LNCAP (cell line): Measurements from ENCODE around the gene STIMATE.

ENCODE experiments used
- CTCF ChIP-seq: fragments of 450-650 bp; IDR thresholded peaks from 2 replicates; pipeline ENCODE4 v1.5.1; 2017; ENCODE audit warnings: mild to moderate bottlenecking

Gene STIMATE

DNA sequence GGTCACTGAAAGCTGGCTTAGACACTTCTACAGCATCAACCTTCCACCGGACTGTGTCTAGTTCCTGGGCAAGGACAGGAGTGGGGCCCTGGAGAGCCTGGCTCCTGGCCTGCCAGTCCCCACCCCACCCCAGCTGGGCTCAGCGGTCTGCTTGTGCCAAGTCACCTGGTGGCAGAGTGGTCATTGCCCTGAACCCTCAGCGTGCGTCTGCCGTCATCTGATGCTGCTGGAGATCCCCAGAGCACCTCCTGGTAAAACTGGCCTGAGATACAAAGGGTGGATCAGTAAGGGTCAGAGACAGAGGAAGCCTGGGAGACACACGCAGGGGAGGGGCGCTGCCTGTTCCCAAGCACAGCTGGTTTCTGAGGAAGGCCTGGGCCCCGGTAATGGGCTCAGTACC is 83.5 kb downstream of the STIMATE start:
- no peak for TF ChIP-seq CTCF

DNA sequence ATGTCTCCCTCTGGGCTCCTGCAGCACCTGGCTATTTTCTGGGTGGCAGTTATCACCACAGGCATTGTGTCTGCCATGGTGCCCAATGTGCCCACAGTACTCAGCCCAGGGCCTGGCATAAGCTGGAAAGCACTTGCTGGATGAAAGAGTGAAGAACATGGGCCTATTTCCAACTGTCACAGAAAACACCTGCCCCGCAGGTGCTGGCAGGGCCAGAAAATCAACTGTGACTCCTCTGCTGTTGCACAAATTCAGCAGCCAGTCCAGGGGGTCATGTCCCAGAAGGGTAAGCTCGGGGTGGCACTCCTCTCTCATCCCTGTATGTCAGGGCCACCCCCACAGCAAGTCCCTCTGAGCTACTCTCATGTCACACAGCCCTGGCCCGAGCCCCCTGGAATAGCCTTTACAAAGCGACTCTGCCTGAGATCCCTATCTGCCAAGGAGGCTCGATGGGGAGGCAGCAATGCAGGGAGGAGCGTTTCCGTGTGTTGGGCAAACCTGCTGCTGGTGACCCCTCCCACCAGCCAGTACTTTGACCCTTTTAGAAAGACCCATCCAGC is 85.8 kb downstream of the STIMATE start:
- TF ChIP-seq CTCF = no peak

DNA sequence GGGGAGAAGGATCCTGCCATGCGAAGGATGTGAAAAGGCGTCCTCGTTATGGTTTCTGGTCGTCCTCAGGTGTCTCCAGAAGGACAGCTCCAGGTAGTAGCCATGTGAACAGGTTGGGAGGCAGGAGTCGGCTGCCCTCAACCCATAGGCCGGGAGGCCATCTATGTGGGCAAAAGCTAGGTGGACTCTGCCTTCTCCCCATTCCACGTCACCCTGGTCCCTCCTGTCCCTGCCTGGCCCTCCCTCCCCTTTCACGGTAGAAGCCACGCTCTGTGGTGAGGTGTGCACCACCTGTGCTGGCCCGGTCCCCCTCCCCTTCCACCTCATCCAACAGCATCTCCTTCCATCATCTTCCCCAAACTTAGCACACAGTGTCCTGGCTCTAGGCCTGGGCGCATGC is 86.4 kb downstream of the STIMATE start:
- no peak for TF ChIP-seq CTCF

DNA sequence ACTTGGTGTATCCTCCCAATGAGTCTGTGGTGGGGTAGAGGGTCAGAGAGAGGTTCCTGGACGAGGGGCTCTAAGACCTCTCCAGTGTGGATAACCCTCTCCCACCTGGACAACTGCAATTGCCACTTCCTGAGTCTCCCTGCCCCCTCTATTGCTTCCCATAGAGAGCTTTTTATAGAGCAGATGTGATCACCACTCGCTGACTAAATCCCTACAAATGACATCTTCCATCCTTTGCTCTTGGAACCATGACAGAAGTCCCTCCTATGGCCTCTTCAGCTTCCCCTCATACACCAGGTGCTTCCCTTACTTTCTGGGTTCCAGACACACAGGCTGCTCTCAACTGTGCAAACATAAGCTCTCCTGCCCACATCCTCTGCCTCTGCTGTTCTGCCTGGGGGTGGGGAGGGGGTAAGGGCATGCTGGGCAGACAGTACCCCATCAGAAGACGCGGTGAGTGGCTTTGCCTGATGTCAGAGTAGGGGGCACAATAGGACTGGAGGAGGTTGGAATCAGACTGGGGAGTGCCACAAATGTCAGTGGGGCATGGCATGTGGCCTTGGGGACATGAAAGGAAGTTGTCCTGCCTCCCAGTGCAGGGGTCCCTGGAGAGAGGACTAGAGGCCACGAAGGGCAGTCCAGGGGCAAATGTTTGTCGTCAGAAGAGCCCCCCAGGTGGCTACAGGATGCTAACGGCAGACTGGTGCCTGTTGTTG is 87.5 kb downstream of the STIMATE start:
- TF ChIP-seq CTCF = no peak

DNA sequence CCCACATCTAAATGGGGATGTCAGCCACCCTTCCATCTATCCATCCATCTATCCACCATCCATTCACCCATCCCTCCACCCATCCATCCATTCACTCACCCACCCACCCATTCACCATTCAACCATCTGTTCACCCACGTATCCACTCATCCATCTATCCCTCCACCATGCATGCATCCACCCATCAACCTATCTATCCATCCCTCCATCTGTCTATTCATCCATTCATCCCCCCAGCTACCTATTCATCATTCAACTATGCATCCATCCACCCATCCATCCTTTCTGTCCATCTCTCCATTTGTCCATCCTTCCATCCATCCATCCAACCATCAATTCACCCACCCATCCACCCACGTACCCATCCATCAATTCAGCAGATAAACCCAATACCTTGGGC is 88.2 kb downstream of the STIMATE start:
- no peak for TF ChIP-seq CTCF

DNA sequence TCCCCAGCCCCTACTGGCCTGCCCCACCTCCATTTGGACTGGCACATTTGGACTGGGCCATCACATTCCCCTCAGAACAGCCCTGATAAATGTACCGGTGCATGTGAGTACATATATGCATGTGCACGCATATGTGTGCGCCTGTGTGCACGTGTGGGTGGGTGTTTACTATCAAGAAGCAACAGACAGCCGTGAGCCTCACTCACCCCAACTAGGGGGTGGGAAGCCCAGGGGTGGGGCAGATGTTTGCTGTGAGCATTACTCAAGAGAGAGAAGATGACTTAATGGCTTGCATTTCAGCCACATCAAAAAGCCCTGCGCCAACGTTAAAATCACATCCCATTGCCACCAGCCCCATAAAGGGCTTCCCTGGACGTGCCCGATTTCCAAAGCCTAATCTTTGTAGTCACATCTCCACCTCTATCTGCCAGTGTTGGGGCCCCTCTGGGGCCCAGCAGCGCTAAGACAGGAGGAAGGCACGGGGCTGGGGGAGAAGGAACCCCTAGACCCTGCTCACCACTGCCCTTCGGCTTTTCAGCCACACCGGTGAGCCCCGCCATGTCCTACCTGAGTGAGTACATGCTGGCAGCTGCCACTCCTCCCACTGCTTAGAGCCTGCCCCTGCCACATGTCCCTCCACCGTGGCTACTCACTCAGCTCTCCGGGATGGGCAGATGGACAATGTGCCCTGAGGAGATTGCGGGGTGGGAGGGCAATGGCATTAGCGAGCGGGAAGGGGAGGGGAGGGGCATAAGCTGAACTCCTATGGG is 91.9 kb downstream of the STIMATE start:
- TF ChIP-seq CTCF = no peak

DNA sequence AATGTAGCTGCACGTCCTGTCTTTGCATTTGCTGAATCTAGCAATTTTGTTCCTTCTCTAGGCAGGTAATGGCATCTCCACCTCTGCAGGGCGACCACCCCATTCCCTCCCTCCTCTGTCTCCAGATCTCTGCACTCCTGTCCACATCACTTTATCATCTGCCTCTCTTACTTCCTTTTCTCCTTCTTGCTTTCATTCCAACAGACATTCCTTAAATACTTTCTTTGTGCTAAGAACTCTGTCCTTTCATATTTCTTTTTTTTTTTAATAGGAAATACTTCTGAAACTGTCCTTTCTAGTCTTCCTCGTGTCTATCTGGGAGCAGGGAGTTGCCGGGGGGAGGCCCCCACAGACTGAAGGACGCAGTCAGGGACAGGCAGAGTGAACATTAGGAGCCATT is 95.5 kb downstream of the STIMATE start:
- no peak for TF ChIP-seq CTCF
